K562 (cell line): ENCODE results near the gene ADGRE2. TPM values are rescaled to one million over a fixed set of nuclear protein-coding genes. Genes with fewer than 3 reads are reported as not detected.

ENCODE experiments used
- polyA plus RNA-seq, 8 experiments: library from polyadenylated mRNA; depleted of rRNA in 4 of 8; stranded (reverse) in 5 of 8; unstranded in 3 of 8; fragments of >200 nt; fragmentation: Nextera tagmentation in 2 of 8; fragmentation: Illumina TruSeq in 1 of 8; extraction: Ambion mirVana in 2 of 8; extraction: Trizol in 1 of 8; gene quantifications; 2 replicates each; pipeline versions ENCODE4 v1.2.1 to v1.2.3, GENCODE V29; 2011 to 2014; ENCODE audit warnings: inconsistent platforms in 1 of 8, missing spikeins in 1 of 8
- total RNA-seq, 7 experiments: library from RNA; depleted of rRNA in 6 of 7; stranded (reverse); fragments of >200 nt in 6 of 7; fragmentation: Illumina TruSeq in 2 of 7; extraction: Trizol in 2 of 7; gene quantifications; 2 replicates each; pipeline versions ENCODE4 v1.2.1 to v1.2.3, GENCODE V29; 2011 to 2021; ENCODE audit warnings: low replicate concordance in 1 of 7
- TF ChIP-seq, protein P1 (sequence below): fragments of 450-650 bp; IDR thresholded peaks from 2 replicates; pipeline ENCODE4 v1.6.1; 2016; ENCODE audit warnings: mild to moderate bottlenecking, moderate library complexity

The ADGRE2 gene
- total and polyA plus RNA-seq, 9 of the 15 experiments (the other 6 are each of a cell fraction or from before 2014, with no cell fraction given): 4.3 to 17.3 (median 9.8) TPM

DNA sequence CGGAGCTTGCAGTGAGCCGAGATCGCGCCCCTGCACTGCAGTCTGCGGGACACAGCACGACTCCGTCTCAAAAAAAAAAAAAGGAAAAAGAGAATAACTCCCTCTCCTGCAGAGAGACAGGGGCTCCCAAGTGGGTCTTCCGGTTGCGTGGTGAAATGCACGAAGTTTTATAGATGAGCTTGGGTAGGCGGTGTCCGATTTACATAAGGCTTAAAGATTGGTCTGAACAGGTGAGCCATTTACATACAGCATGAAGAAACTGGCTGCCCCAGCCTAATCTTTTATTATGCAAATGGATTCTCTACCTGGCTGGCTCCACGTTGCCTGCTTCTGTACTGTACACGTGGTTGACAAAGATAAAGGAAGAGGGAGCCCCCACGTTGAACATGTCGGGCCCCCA is 19.5 kb downstream of the ADGRE2 start (continued):
- TF ChIP-seq, protein P1, sequence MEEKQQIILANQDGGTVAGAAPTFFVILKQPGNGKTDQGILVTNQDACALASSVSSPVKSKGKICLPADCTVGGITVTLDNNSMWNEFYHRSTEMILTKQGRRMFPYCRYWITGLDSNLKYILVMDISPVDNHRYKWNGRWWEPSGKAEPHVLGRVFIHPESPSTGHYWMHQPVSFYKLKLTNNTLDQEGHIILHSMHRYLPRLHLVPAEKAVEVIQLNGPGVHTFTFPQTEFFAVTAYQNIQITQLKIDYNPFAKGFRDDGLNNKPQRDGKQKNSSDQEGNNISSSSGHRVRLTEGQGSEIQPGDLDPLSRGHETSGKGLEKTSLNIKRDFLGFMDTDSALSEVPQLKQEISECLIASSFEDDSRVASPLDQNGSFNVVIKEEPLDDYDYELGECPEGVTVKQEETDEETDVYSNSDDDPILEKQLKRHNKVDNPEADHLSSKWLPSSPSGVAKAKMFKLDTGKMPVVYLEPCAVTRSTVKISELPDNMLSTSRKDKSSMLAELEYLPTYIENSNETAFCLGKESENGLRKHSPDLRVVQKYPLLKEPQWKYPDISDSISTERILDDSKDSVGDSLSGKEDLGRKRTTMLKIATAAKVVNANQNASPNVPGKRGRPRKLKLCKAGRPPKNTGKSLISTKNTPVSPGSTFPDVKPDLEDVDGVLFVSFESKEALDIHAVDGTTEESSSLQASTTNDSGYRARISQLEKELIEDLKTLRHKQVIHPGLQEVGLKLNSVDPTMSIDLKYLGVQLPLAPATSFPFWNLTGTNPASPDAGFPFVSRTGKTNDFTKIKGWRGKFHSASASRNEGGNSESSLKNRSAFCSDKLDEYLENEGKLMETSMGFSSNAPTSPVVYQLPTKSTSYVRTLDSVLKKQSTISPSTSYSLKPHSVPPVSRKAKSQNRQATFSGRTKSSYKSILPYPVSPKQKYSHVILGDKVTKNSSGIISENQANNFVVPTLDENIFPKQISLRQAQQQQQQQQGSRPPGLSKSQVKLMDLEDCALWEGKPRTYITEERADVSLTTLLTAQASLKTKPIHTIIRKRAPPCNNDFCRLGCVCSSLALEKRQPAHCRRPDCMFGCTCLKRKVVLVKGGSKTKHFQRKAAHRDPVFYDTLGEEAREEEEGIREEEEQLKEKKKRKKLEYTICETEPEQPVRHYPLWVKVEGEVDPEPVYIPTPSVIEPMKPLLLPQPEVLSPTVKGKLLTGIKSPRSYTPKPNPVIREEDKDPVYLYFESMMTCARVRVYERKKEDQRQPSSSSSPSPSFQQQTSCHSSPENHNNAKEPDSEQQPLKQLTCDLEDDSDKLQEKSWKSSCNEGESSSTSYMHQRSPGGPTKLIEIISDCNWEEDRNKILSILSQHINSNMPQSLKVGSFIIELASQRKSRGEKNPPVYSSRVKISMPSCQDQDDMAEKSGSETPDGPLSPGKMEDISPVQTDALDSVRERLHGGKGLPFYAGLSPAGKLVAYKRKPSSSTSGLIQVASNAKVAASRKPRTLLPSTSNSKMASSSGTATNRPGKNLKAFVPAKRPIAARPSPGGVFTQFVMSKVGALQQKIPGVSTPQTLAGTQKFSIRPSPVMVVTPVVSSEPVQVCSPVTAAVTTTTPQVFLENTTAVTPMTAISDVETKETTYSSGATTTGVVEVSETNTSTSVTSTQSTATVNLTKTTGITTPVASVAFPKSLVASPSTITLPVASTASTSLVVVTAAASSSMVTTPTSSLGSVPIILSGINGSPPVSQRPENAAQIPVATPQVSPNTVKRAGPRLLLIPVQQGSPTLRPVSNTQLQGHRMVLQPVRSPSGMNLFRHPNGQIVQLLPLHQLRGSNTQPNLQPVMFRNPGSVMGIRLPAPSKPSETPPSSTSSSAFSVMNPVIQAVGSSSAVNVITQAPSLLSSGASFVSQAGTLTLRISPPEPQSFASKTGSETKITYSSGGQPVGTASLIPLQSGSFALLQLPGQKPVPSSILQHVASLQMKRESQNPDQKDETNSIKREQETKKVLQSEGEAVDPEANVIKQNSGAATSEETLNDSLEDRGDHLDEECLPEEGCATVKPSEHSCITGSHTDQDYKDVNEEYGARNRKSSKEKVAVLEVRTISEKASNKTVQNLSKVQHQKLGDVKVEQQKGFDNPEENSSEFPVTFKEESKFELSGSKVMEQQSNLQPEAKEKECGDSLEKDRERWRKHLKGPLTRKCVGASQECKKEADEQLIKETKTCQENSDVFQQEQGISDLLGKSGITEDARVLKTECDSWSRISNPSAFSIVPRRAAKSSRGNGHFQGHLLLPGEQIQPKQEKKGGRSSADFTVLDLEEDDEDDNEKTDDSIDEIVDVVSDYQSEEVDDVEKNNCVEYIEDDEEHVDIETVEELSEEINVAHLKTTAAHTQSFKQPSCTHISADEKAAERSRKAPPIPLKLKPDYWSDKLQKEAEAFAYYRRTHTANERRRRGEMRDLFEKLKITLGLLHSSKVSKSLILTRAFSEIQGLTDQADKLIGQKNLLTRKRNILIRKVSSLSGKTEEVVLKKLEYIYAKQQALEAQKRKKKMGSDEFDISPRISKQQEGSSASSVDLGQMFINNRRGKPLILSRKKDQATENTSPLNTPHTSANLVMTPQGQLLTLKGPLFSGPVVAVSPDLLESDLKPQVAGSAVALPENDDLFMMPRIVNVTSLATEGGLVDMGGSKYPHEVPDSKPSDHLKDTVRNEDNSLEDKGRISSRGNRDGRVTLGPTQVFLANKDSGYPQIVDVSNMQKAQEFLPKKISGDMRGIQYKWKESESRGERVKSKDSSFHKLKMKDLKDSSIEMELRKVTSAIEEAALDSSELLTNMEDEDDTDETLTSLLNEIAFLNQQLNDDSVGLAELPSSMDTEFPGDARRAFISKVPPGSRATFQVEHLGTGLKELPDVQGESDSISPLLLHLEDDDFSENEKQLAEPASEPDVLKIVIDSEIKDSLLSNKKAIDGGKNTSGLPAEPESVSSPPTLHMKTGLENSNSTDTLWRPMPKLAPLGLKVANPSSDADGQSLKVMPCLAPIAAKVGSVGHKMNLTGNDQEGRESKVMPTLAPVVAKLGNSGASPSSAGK: no peak
